DMS53 (cell line): Measurements from ENCODE around the gene SGK1.

Experiments used
- DNase-seq: peaks from one replicate; lab custom pipeline; 2025; lab: John Stamatoyannopoulos, UW

SGK1 gene

DNA sequence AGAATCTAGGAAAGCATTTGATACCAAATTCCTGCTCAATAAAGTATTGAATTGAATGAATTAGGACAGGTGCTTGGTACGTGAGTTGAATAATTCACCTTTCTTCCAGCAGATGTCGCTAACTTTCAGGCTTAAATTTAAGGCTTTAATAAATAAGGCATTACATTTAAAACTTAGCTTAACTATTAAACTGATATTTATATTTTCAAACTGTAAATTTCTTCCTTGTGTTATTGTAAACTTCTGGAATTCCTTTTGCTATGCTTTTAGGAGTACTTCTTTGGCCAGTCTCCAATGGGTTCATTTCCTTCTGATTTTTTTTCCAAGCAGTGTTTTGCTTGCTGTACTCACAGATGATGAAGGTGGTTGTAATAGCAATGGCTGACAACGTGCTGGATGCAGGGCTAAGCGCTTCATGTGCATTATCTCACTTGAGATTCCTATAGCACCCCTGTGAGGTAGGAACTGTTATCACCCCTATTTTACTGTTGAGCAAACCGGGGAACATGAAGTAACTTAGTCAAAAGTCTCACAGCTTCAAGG, 194.2 kb downstream of the SGK1 start:
- DNase-seq: peak; percentile 76

DNA sequence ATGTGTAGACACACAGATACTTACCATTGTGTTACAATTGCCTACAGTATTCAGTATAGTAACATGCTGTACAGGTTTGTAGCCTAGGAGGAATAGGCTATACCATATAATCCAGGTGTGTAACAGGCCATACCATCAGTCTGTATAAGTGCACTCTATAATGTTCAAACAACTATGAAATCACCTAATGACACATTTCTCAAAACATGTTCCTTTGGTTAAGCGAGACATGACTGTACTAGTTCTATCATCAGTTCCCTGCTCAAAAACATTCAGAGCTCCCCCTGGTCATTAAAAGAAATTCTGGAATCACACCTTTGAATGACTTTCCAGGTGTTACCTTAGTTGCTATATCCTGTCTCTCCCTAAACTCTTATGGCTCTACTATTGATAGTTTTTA, 195.1 kb downstream of the SGK1 start:
- no peak for DNase-seq

GRCh38 chr6:134119486-134119885, 198.4 kb downstream of the SGK1 start:
- DNase-seq: peak; percentile 36
